GM23338 (cell line): ENCODE measurements around the gene SEMA4C. TPM values are rescaled to one million over a fixed set of nuclear protein-coding genes. Genes with fewer than 3 reads are reported as not detected.

Experiments
- ATAC-seq: fragments of 200-7000 bp; cut with Tn5 transposase; 3 replicates; pipeline ENCODE4 v1.9.1; 2020
- DNase-seq: peaks from one replicate; pipeline ENCODE4 v3.0.0-alpha.2; 2015; ENCODE audit warnings: low spot score
- H2AFZ ChIP-seq: fragments of 200-600 bp; sonication (generic); 2 replicates; pipeline ENCODE4 v1.8.0; 2016; ENCODE audit warnings: antibody characterized with exemption, mild to moderate bottlenecking, moderate library complexity
- H3F3A ChIP-seq: fragments of 200-600 bp; sonication (generic); replicated peaks from 2 replicates; pipeline ENCODE4 v1.8.0; 2017; ENCODE audit warnings: antibody characterized with exemption, mixed run types, low read depth
- H3K27ac ChIP-seq: fragments of 200-600 bp; sonication (generic); 2 replicates; pipeline ENCODE4 v1.6.1; 2016; ENCODE audit warnings: low read depth
- H3K27me3 ChIP-seq: fragments of 200-600 bp; sonication (generic); 2 replicates; pipeline ENCODE4 v1.8.0; 2016; ENCODE audit warnings: mild to moderate bottlenecking, mixed run types, moderate library complexity; ENCODE audit not compliant: insufficient read depth
- H3K36me3 ChIP-seq: fragments of 200-600 bp; sonication (generic); 2 replicates; pipeline ENCODE4 v1.8.0; 2016; ENCODE audit warnings: mild to moderate bottlenecking; ENCODE audit not compliant: insufficient read depth
- H3K4me1 ChIP-seq: fragments of 200-600 bp; sonication (generic); 2 replicates; pipeline ENCODE4 v1.8.0; 2016; ENCODE audit warnings: mild to moderate bottlenecking, moderate library complexity; ENCODE audit not compliant: insufficient read depth
- H3K4me2 ChIP-seq: fragments of 200-600 bp; sonication (generic); 2 replicates; pipeline ENCODE4 v1.7.1; 2017; ENCODE audit warnings: mixed run types
- H3K4me3 ChIP-seq: fragments of 200-600 bp; sonication (generic); 2 replicates; pipeline ENCODE4 v1.6.1; 2016; ENCODE audit warnings: mixed run types
- H3K79me2 ChIP-seq: fragments of 200-600 bp; sonication (generic); replicated peaks from 2 replicates; pipeline ENCODE4 v1.8.0; 2017; ENCODE audit warnings: mild to moderate bottlenecking; ENCODE audit not compliant: insufficient read depth
- H3K9me2 ChIP-seq: fragments of 200-600 bp; sonication (generic); 2 replicates; pipeline ENCODE4 v1.8.0; 2017; ENCODE audit not compliant: insufficient read depth
- H4K20me1 ChIP-seq: fragments of 200-600 bp; sonication (generic); replicated peaks from 2 replicates; pipeline ENCODE4 v1.8.0; 2017; ENCODE audit warnings: mild to moderate bottlenecking; ENCODE audit not compliant: insufficient read depth
- H3K27ac Mint-ChIP-seq: 2 replicates; pipeline ENCODE4 v1.8.0; 2020; ENCODE audit warnings: inconsistent platforms, mild to moderate bottlenecking, moderate library complexity, mixed read lengths
- H3K27me3 Mint-ChIP-seq: 3 replicates; pipeline ENCODE4 v1.8.0; 2022; ENCODE audit warnings: low read depth, mild to moderate bottlenecking, moderate library complexity, mixed read lengths, inconsistent platforms; ENCODE audit not compliant: insufficient read depth, poor library complexity
- H3K36me3 Mint-ChIP-seq: 3 replicates; pipeline ENCODE4 v1.8.0; 2021; ENCODE audit warnings: low read depth, mild to moderate bottlenecking, inconsistent platforms, moderate library complexity, mixed read lengths
- H3K4me1 Mint-ChIP-seq: 3 replicates; pipeline ENCODE4 v1.8.0; 2020; ENCODE audit warnings: mild to moderate bottlenecking, inconsistent platforms, mixed read lengths
- H3K4me3 Mint-ChIP-seq: 3 replicates; pipeline ENCODE4 v1.8.0; 2021; ENCODE audit warnings: moderate library complexity, mild to moderate bottlenecking, inconsistent platforms, mixed read lengths
- H3K9me3 Mint-ChIP-seq: 3 replicates; pipeline ENCODE4 v1.8.0; 2020; ENCODE audit warnings: moderate library complexity, mild to moderate bottlenecking, inconsistent platforms, mixed read lengths
- NANOG ChIP-seq: IDR thresholded peaks from 2 replicates; pipeline ENCODE4 v1.6.1; 2016; ENCODE audit warnings: antibody characterized with exemption, borderline replicate concordance
- POLR2AphosphoS5 ChIP-seq: IDR thresholded peaks from 2 replicates; pipeline ENCODE4 v1.6.1; 2016; ENCODE audit warnings: antibody characterized with exemption, low read depth
- STAT1 ChIP-seq: IDR thresholded peaks from one replicate; pipeline ENCODE4 v1.6.1; 2016; ENCODE audit warnings: antibody characterized with exemption; ENCODE audit not compliant: unreplicated experiment
- ZNF114 ChIP-seq: fragments of 250-450 bp; sonication (Bioruptor Pico); IDR thresholded peaks from 2 replicates; pipeline ENCODE4 v1.5.0; 2020; ENCODE audit warnings: mild to moderate bottlenecking, moderate library complexity
- ZNF331 ChIP-seq: fragments of 250-450 bp; sonication (Bioruptor Pico); IDR thresholded peaks from 2 replicates; pipeline ENCODE4 v1.5.0; 2020; ENCODE audit warnings: low read depth, mild to moderate bottlenecking, moderate library complexity
- ZNF462 ChIP-seq: fragments of 250-450 bp; sonication (Bioruptor Pico); IDR thresholded peaks from 2 replicates; pipeline ENCODE4 v1.5.0; 2020; ENCODE audit warnings: mild to moderate bottlenecking, moderate library complexity
- polyA plus RNA-seq: library from polyadenylated mRNA; unstranded; fragments of >200 nt; fragmentation: Nextera tagmentation; extraction: Ambion mirVana; gene quantifications from 2 replicates; pipeline ENCODE4 v1.2.1, GENCODE V29; 2016
- total RNA-seq: library from RNA; depleted of rRNA; stranded (reverse); fragments of >200 nt; shearing (Covaris generic); gene quantifications from 2 replicates; pipeline ENCODE4 v1.2.3, GENCODE V29; 2014
- TF ChIP-seq, protein P1 (sequence below): IDR thresholded peaks from 2 replicates; pipeline ENCODE4 v1.6.1; 2016; ENCODE audit warnings: antibody characterized with exemption
- TF ChIP-seq, protein P2 (sequence below): IDR thresholded peaks from one replicate; pipeline ENCODE4 v1.6.1; 2018; ENCODE audit warnings: antibody characterized with exemption; ENCODE audit not compliant: unreplicated experiment

Gene SEMA4C
- total and polyA plus RNA-seq, 2 experiments from 2014 or later: 16.8 to 80.7 TPM

- peaks cover 33% of the 10 kb centered on the region for H3K4me1 Mint-ChIP-seq
- Histone ChIP-seq H2AFZ (no peak overlapping the region), H3F3A (0 out of 2 replicates have a peak, but pooled peaks cover 2% of the 10 kb centered on the region), H3K79me2 (peaks cover 32% of the 10 kb centered on the region), H3K9me2 (no peaks in the 10 kb centered on the region), H3K27ac (peak overlapping the region; percentile 87), H4K20me1 (no peaks in the 10 kb centered on the region; the same call in 1 of the 2 replicates), H3K4me2 (peak overlapping the region; percentile 95), H3K27me3 (no peaks in the 10 kb centered on the region), H3K4me3 (peak overlapping the region; percentile 90), H3K4me1 (peaks cover 20% of the 10 kb centered on the region), H3K36me3 (peaks cover 18% of the 10 kb centered on the region; the same call in 1 of the 2 replicates)
- DNase-seq: no peak
- H3K27ac Mint-ChIP-seq: peak overlapping the region; percentile 93
- peaks cover 20% of the 10 kb centered on the region for H3K27me3 Mint-ChIP-seq
- H3K9me3 Mint-ChIP-seq: no peaks in the 10 kb centered on the region; the same call in 2 of the 3 replicates
- ATAC-seq: peak; percentile 1; the same call in 1 of the 3 replicates
- H3K36me3 Mint-ChIP-seq: peaks cover 47% of the 10 kb centered on the region
- H3K4me3 Mint-ChIP-seq: peak overlapping the region; percentile 87
- no peak for TF ChIP-seq NANOG
- TF ChIP-seq STAT1: no peak
- no peak for TF ChIP-seq ZNF462
- TF ChIP-seq ZNF331: no peak
- TF ChIP-seq, protein P1, sequence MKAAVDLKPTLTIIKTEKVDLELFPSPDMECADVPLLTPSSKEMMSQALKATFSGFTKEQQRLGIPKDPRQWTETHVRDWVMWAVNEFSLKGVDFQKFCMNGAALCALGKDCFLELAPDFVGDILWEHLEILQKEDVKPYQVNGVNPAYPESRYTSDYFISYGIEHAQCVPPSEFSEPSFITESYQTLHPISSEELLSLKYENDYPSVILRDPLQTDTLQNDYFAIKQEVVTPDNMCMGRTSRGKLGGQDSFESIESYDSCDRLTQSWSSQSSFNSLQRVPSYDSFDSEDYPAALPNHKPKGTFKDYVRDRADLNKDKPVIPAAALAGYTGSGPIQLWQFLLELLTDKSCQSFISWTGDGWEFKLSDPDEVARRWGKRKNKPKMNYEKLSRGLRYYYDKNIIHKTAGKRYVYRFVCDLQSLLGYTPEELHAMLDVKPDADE: no peak
- TF ChIP-seq ZNF114 (CRISPR knock-in tag): no peak
- no peak for TF ChIP-seq POLR2AphosphoS5
- TF ChIP-seq, protein P2, sequence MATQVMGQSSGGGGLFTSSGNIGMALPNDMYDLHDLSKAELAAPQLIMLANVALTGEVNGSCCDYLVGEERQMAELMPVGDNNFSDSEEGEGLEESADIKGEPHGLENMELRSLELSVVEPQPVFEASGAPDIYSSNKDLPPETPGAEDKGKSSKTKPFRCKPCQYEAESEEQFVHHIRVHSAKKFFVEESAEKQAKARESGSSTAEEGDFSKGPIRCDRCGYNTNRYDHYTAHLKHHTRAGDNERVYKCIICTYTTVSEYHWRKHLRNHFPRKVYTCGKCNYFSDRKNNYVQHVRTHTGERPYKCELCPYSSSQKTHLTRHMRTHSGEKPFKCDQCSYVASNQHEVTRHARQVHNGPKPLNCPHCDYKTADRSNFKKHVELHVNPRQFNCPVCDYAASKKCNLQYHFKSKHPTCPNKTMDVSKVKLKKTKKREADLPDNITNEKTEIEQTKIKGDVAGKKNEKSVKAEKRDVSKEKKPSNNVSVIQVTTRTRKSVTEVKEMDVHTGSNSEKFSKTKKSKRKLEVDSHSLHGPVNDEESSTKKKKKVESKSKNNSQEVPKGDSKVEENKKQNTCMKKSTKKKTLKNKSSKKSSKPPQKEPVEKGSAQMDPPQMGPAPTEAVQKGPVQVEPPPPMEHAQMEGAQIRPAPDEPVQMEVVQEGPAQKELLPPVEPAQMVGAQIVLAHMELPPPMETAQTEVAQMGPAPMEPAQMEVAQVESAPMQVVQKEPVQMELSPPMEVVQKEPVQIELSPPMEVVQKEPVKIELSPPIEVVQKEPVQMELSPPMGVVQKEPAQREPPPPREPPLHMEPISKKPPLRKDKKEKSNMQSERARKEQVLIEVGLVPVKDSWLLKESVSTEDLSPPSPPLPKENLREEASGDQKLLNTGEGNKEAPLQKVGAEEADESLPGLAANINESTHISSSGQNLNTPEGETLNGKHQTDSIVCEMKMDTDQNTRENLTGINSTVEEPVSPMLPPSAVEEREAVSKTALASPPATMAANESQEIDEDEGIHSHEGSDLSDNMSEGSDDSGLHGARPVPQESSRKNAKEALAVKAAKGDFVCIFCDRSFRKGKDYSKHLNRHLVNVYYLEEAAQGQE: no peak
Measured at GRCh38 chr2:96867756-96868554, 1.9 kb downstream of the SEMA4C start.
